HG03432 (cell line): Measurements from ENCODE around the gene NAPEPLD.
"Not testable (repeated sequence)": the region's sequence is repeated elsewhere in the genome, so short reads cannot be mapped to it uniquely, and the experiment has no call there.

Experiments used
- ATAC-seq: cut with Tn5 transposase; IDR thresholded peaks from one replicate; pipeline ENCODE4 v1.9.1; 2021; ENCODE audit warnings: mild to moderate bottlenecking, moderate library complexity; ENCODE audit not compliant: unreplicated experiment

The NAPEPLD gene

DNA sequence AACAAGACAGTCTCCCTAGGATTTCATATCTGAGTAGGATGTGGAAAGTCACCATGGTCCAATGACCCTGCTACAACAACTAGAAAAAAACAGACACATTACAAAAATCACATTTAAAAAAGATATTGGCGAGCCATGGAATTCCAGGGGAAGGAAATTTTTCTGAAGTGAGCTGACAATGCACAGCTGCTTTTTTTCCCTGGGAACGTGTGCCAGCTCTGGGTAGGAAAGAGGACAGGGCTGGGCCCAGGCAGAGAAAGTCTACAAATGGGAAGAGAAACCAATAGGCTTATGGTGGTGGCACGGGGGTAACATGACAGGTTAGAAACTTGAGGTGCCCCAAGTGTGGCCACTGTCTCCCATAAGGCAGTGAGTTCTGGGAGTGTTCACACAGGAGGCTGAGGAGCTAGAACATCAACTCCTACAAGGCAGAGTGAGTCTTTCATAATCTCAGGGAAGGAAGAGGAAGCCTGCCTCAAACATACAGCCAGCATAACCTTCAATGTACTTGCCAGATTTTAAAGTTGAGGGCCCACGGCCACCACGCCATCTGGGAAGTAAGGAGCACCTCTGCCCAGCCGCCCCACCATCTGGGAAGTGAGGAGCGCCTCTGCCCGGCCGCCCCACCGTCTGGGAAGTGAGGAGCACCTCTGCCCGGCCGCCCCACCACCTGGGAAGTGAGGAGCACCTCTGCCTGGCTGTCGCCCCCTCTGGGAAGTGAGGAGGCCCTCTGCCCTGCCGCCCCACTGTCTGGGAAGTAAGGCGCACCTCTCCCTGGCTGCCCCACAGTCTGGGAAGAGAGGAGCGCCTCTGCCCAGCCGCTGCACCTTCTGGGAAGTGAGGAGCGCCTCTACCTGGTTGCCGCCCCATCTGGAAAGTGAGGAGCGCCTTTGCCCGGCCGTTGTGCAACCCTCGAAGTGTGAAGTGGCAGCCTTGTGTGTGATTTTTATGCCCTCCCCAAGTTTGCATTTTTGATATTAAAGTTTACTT is 80.2 kb downstream of the NAPEPLD start:
- ATAC-seq: no peak

GRCh38 chr7:103065667-103066066 is 83.2 kb downstream of the NAPEPLD start:
- peak; percentile 73 for ATAC-seq

DNA sequence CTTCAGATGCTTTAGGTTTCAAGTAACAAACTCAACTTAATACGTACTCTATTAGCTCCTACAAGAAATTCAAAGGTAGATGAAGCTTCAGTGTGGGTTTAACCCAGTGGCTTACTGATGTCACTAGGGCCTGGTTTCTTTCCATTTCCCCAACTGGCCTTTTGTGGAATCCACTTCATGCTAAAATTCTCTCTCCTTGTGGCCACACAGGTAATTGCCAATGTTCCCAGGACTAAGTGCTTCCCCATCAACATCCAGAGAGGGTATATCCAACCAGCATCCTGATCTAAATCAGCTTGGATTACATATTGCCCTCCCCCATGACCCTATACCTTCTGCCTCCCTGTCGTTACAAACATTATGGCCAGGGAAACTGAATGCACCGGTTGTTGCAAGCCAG is 85.0 kb downstream of the NAPEPLD start:
- ATAC-seq: no peak

- ATAC-seq: no peak
Observed at GRCh38 chr7:103059471-103059870, 89.4 kb downstream of the NAPEPLD start.

DNA sequence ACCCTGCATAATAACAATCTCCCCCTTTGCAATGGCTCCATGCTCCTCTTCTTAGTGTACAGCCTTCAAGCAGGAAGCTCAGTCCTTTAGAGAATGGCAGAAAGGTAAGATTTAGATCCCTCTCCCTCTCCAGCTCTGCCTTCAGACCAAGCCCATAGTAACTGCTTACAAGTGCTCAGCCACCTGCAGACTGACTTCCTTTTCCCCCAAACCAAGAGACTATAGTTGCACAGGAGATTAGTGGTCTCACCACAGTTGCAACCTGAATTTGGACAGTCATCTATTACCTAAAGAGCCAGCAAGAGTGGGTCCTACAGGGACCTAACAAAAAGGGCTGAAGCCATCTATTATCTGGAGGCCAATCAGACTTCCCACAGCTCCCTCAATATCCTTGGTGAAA is 90.8 kb downstream of the NAPEPLD start:
- ATAC-seq: no peak

DNA sequence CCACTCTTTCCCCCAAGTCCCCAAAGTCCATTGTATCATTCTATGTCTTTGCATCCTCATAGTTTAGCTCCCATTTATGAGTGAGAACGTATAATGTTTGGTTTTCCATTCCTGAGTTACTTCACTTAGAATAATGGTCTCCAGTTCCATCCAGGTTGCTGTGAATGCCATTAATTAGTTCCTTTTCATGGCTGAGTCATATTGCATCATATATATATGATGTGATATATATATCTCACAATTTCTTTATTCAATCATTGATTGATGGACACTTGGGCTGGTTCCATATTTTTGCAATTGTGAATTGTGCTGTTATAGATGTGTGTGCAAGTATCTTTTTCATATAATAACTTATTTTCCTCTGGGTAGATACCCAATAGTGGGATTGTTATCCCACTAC is 92.9 kb downstream of the NAPEPLD start:
- not testable (repeated sequence) for ATAC-seq

- ATAC-seq: no peak
Observed at GRCh38 chr7:103051519-103051918, 97.4 kb downstream of the NAPEPLD start.
